ENCODE data around the gene PITPNM3.

The PITPNM3 gene

DNA sequence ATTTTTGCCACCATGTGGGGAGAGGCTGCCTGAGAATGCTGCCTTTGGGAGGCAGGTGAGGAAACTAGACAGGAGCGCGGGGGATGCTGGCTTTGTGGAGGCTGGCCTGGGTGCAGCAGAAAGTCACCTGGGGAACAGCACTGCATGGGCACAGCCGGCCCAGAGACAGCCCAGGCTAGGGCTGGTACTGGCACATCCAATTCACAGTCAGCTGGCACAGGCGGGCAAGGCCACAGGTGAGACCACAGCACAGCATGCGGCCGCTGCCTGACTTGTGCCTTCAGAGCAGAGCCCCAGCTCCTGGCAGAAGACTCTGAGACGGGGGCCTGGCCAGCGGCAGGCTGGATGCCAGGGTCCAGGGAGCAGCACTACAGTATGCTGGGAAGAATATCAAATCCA is 16.6 kb upstream of the PITPNM3 start:
- peaks cover 3% of the 10 kb centered on the region for H3K27me3 Mint-ChIP-seq
- ATAC-seq (replicated peaks; ENCODE audit: extremely low read depth, poor library complexity, severe bottlenecking) (no peak), DNase-seq (ENCODE audit: low spot score in 2 of 2) (no peak)
- no peak overlapping the region for H3K4me3 Mint-ChIP-seq
- H3K4me1 Mint-ChIP-seq, result peaks cover 12% of the 10 kb centered on the region
- peaks cover 5% of the 10 kb centered on the region for H3K36me3 Mint-ChIP-seq (ENCODE audit: insufficient read depth)
- H3K27ac Mint-ChIP-seq (ENCODE audit: low read depth), result no peak overlapping the region
- H3K9me3 Mint-ChIP-seq, result no peaks in the 10 kb centered on the region

DNA sequence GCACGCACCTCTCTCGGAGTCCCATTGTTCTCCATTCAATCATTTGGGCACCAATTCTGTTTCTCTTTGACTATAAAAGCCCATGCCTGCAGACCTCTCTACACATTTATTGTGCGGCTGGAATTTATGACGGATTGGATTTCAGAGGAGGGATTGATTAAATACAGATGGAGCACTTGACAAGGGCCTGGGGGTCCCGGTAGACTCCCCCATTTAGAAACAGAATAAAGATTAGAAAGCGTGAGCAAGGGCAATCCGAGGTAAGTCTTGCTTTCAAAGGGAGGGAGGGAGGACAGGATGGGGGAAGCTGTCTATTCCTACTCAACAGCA is 15.1 kb upstream of the PITPNM3 start:
- ATAC-seq (replicated peaks; ENCODE audit: extremely low read depth, poor library complexity, severe bottlenecking) (no peak), DNase-seq (ENCODE audit: low spot score in 2 of 2) (no peak)
- H3K27me3 Mint-ChIP-seq, result peaks cover 9% of the 10 kb centered on the region
- H3K9me3 Mint-ChIP-seq, result no peaks in the 10 kb centered on the region
- H3K36me3 Mint-ChIP-seq (ENCODE audit: insufficient read depth), result peaks cover 2% of the 10 kb centered on the region
- H3K4me3 Mint-ChIP-seq, result no peak overlapping the region
- H3K27ac Mint-ChIP-seq (ENCODE audit: low read depth), result no peak overlapping the region
- H3K4me1 Mint-ChIP-seq, result peaks cover 12% of the 10 kb centered on the region

DNA sequence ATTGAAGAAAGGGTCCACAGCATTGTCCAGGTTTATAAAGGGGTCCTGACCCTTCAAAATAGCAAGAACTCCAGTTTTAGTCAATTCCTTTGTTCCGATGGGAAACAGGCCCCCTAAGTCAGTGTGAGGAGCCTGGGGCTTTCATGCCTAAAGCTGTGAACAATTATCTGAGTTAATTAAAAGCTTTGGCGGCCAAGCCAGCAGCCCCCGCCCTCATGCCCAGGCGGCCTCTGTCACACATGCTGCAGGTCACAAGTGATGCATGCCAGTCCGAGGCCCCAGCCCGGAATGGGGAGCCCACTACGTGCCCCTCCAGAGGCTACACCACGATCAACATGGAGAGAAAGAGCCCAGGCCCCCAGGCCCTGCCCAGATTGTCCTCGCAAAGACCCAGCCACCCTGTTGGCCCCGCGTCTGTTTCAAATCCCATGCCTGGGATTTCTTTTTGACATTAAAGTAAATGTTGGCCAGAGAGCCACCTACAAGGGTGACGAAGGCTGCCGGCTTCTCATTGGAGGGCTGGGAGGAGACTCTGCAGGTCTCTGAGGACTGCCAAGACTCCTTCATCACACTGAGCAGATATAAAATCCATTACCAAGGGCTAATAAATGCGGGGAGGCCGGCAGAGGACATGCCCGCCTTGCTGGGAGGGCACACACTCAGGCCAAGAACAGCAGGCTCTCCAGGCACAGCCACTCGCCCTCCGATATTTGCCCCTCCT is 14.5 kb upstream of the PITPNM3 start:
- Mint-ChIP-seq H3K9me3 (no peaks in the 10 kb centered on the region), H3K4me3 (no peak overlapping the region), H3K36me3 (ENCODE audit: insufficient read depth) (peaks cover 2% of the 10 kb centered on the region), H3K27me3 (peaks cover 9% of the 10 kb centered on the region), H3K27ac (ENCODE audit: low read depth) (no peak overlapping the region), H3K4me1 (peaks cover 10% of the 10 kb centered on the region)
- DNase-seq (ENCODE audit: low spot score in 2 of 2) (no peak), ATAC-seq (replicated peaks; ENCODE audit: extremely low read depth, poor library complexity, severe bottlenecking) (no peak)

DNA sequence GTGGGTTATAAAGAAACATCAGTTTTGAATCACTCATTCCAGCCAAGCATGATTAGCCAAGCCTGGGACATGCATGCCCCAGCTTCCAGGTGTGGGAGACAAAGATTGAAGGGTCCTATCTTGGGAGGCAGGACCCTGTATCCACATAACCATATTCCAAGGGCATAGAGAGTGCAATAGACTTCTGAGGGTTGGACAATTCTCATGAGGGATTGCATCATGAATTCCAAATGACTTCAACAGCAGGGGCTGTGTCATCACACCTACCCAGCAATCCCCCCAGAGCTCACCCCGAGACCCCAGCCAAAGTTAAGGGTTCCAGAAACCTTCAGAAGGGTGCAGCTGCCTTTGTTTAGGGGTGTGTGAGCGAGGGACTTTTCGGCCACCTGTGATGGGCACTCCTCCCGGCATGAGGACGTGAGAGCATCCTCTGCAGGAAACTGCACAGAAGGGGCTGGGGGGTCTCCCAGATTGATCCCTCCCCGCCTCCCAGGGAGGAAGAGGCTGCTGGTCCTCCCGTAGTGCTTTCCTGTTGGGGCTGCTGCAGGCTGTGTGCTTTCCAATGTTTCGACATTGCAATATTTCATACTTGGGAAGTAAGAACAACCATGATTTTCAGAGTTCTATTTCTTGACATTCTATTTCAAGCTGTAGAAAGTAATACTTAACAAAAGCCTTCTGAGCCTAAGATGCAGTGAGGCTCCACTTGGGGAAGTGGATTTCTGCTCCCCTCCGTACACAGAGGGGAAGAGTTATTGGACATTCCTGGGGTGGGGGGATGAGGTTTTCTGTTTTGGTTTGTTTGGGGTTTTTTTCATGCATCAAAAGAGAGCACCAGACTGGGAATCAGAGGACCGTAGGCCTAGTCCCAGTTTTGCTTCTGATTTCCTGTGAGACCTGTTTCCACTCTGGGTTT is 13.3 kb upstream of the PITPNM3 start:
- H3K27ac Mint-ChIP-seq (ENCODE audit: low read depth), result no peak overlapping the region
- H3K4me3 Mint-ChIP-seq, result no peak overlapping the region
- no peaks in the 10 kb centered on the region for H3K36me3 Mint-ChIP-seq (ENCODE audit: insufficient read depth)
- no peaks in the 10 kb centered on the region for H3K4me1 Mint-ChIP-seq
- H3K27me3 Mint-ChIP-seq, result peaks cover 12% of the 10 kb centered on the region
- H3K9me3 Mint-ChIP-seq, result no peaks in the 10 kb centered on the region
- ATAC-seq (replicated peaks; ENCODE audit: extremely low read depth, poor library complexity, severe bottlenecking), result no peak
- DNase-seq (ENCODE audit: low spot score in 2 of 2), result no peak

DNA sequence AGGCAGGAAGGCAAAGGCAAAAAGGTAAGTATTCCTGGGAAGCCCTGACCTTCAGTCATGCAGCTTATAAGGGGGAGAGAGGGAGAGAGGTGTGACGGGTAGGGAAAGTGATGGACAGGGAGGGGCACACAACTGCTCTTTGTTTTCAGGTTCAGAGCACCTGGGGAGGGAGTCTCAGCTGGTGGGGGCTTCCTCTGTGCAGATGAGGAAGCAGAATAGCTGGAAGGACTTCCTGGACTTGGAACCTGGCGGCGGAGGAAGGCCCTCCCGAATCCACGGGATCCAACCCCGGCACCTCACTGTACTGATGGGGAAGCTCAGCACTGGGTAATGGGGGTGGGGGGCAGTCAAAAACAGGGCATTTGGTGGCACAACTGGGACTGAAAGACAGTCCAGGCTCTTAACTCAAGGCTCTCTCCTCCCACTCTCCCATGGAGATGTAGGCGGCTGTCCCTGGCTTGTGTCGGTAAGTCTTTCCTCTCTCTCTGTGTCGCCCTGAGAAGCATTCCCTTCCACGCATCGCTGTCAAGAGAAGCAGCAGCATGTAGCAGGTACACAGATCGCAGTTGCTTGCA is 11.9 kb upstream of the PITPNM3 start:
- peaks cover 26% of the 10 kb centered on the region for H3K27me3 Mint-ChIP-seq
- H3K9me3 Mint-ChIP-seq, result no peaks in the 10 kb centered on the region
- H3K27ac Mint-ChIP-seq (ENCODE audit: low read depth), result no peak overlapping the region
- ATAC-seq (replicated peaks; ENCODE audit: extremely low read depth, poor library complexity, severe bottlenecking) (no peak), DNase-seq (ENCODE audit: low spot score in 2 of 2) (no peak)
- H3K4me1 Mint-ChIP-seq, result no peaks in the 10 kb centered on the region
- H3K36me3 Mint-ChIP-seq (ENCODE audit: insufficient read depth), result no peaks in the 10 kb centered on the region
- H3K4me3 Mint-ChIP-seq, result no peak overlapping the region

DNA sequence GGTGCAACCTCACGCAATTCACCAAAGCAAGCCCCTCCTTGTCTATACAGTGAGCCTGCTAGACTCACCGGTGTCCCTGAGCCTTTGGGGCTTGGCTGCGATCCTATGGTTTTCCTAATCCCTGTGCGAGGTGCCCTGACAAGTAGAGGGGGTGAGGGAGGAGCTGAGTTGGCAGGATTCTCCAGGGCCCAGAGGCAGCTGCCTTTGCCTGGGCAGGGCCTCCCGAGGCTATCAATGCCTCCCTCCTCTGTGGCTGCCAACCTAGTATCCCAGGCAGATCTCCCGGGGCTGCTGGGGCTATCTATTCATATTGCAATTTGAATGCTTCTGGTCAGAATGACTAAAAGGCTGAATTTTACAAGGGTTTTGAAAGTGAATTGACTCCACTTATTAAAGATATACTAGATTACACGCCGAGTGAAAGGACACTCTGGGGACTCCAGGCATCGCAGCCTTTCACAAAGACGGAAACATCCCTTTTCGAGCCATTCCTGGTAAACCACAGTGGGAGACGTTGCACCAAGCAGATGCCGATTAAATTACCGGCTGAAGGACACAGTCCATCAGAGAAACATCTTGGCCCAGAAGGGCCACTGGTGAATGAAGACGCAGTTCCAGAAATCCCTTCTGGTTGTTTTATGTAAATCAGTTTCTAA is 11.3 kb upstream of the PITPNM3 start:
- Mint-ChIP-seq H3K4me3 (no peak overlapping the region), H3K27me3 (peaks cover 32% of the 10 kb centered on the region), H3K36me3 (ENCODE audit: insufficient read depth) (no peaks in the 10 kb centered on the region), H3K9me3 (no peaks in the 10 kb centered on the region), H3K4me1 (no peaks in the 10 kb centered on the region), H3K27ac (ENCODE audit: low read depth) (no peak overlapping the region)
- ATAC-seq (replicated peaks; ENCODE audit: extremely low read depth, poor library complexity, severe bottlenecking) (no peak), DNase-seq (ENCODE audit: low spot score in 2 of 2) (no peak)

DNA sequence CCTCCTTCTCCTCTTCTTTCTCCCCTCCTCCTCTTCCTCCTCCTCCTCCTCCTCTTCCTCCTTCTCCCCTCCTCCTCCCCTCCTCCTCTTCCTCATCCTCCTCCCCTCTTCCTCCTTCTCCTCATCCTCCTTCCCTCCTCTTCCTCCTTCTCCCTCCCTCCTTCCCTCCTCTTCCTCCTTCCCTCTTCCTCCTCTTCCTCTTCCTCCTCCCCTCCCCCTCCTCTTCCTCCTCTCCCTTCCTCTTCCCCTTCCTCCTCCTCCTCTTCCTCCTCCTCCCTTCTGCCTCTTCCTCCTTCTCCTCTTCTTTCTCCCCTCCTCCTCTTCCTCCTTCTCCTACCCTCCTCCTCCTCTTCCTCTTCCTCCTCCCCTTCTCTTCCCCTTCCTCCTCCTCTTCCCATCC is 5.1 kb upstream of the PITPNM3 start:
- DNase-seq (ENCODE audit: low spot score in 2 of 2) (no peak), ATAC-seq (replicated peaks; ENCODE audit: extremely low read depth, poor library complexity, severe bottlenecking) (no peak)
- no peak overlapping the region for H3K27ac Mint-ChIP-seq (ENCODE audit: low read depth)
- H3K4me1 Mint-ChIP-seq, result peaks cover 5% of the 10 kb centered on the region
- H3K27me3 Mint-ChIP-seq, result peaks cover 60% of the 10 kb centered on the region
- H3K4me3 Mint-ChIP-seq, result no peak overlapping the region
- no peaks in the 10 kb centered on the region for H3K9me3 Mint-ChIP-seq
- peaks cover 1% of the 10 kb centered on the region for H3K36me3 Mint-ChIP-seq (ENCODE audit: insufficient read depth)

DNA sequence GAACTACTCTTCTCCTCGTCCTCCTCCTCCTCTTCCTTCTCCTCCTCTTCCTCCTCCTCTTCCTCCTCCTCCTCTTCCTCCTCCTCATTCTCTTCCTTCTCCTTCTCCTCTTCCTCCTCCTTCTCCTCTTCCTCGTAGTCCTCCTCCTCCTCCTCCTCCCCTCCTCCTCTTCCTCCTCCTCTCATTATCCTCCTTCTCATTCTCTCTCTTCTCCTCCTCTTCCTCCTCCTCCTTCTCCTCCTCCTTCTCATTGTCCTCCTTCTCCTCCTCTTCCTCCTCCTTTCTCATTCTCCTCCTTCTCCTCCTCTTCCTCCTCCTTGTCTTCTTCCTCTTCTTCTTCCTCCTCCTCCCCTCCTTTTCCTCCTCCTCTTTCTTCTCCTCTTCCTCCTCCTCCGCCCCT is 4.1 kb upstream of the PITPNM3 start:
- no peak overlapping the region for H3K4me3 Mint-ChIP-seq
- H3K27me3 Mint-ChIP-seq, result peaks cover 64% of the 10 kb centered on the region
- H3K4me1 Mint-ChIP-seq, result peaks cover 6% of the 10 kb centered on the region
- ATAC-seq (replicated peaks; ENCODE audit: extremely low read depth, poor library complexity, severe bottlenecking) (no peak), DNase-seq (ENCODE audit: low spot score in 2 of 2) (no peak)
- peaks cover 1% of the 10 kb centered on the region for H3K36me3 Mint-ChIP-seq (ENCODE audit: insufficient read depth)
- no peaks in the 10 kb centered on the region for H3K9me3 Mint-ChIP-seq
- H3K27ac Mint-ChIP-seq (ENCODE audit: low read depth), result no peak overlapping the region

DNA sequence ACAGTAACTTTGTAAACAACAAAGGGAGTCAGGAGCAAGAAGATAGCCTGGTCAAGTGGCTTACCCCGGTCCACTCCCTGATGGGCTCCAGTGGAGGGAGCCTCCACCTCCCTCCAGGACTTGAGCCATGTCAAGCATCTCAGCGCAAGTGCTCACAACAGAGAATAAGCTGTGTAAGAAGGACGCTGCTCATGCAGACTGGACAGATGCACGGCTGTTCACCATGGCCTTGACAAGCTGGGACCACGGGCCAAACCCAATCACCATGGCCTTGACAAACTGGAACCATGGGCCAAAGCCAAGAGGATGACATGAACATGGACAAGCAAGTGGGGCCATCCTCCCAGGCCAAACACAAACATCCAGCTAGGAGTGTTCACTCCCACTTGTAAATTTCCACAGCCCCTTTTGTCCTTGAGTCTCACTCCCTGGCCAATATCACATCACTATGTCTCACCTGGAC is 3.4 kb upstream of the PITPNM3 start:
- H3K4me3 Mint-ChIP-seq, result no peak overlapping the region
- DNase-seq (ENCODE audit: low spot score in 2 of 2) (no peak), ATAC-seq (replicated peaks; ENCODE audit: extremely low read depth, poor library complexity, severe bottlenecking) (no peak)
- peaks cover 1% of the 10 kb centered on the region for H3K36me3 Mint-ChIP-seq (ENCODE audit: insufficient read depth)
- no peaks in the 10 kb centered on the region for H3K9me3 Mint-ChIP-seq
- peaks cover 13% of the 10 kb centered on the region for H3K4me1 Mint-ChIP-seq
- peaks cover 69% of the 10 kb centered on the region for H3K27me3 Mint-ChIP-seq
- H3K27ac Mint-ChIP-seq (ENCODE audit: low read depth), result no peak overlapping the region

DNA sequence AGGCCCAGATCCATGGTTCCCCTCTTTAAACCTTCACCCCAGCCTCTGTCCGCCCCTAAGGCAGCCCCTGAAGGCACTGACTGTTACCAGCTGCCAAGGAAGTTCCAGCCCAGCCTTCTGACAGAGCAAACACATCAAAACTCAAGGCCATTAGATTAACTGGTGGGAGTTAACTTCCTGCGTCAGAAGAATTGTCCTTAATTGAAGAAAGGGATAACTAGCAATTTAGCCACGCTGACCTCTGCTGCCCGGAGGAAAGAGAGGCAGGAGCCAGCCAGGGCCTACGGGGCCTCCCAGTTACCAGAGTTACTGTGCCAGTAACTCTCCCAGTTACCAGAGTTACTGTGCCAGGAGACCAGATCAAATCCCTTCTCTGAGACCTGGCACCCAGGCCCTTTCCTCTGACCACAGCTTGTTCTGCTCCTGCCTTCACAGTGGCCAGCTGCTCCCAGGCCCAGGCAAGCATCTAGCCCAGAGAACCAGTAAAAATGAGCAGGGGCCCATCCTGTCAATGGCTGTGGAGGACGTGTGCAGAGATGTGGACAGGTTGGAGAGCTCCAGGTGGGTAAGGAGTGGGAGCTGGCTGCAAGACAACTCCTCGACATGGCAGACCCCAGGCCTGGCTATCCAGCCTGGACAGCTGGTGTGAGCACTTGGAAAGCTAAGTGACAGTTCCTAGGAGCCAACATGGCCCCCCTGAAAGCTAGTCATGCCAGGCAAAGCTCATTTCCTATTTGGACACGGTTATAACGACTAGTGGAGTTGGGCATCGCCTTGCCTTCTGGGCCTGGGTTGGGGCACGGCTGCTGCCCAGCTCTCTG is 2.8 kb upstream of the PITPNM3 start:
- Mint-ChIP-seq H3K27me3 (peaks cover 69% of the 10 kb centered on the region), H3K27ac (ENCODE audit: low read depth) (no peak overlapping the region), H3K36me3 (ENCODE audit: insufficient read depth) (peaks cover 1% of the 10 kb centered on the region), H3K4me1 (peaks cover 15% of the 10 kb centered on the region), H3K4me3 (no peak overlapping the region), H3K9me3 (no peaks in the 10 kb centered on the region)
- DNase-seq (ENCODE audit: low spot score in 2 of 2) (no peak), ATAC-seq (replicated peaks; ENCODE audit: extremely low read depth, poor library complexity, severe bottlenecking) (no peak)

DNA sequence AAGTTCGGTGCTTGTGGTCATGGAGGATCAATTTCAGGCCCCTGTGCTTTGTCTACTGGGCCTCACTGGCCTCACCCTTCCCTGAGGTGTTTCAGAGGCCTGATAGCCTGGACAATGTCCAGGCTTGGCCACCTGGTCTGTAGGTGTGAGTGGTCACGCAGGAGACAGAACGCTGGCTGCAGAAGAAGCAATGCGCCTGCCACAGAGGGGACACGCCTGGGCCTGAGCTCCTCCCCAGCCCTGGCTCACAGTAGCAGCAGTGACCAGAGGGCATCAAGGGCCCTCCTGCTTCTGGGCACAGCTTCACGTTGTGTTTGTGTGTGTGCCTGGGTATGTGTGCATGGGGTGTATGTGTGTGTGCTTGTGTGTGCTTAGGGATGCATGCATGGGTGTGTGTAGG is 1.9 kb upstream of the PITPNM3 start:
- Mint-ChIP-seq H3K4me1 (peaks cover 15% of the 10 kb centered on the region), H3K36me3 (ENCODE audit: insufficient read depth) (peaks cover 1% of the 10 kb centered on the region), H3K27me3 (peaks cover 69% of the 10 kb centered on the region), H3K9me3 (no peaks in the 10 kb centered on the region), H3K27ac (ENCODE audit: low read depth) (no peak overlapping the region), H3K4me3 (no peak overlapping the region)
- DNase-seq (ENCODE audit: low spot score in 2 of 2) (no peak), ATAC-seq (replicated peaks; ENCODE audit: extremely low read depth, poor library complexity, severe bottlenecking) (no peak)

DNA sequence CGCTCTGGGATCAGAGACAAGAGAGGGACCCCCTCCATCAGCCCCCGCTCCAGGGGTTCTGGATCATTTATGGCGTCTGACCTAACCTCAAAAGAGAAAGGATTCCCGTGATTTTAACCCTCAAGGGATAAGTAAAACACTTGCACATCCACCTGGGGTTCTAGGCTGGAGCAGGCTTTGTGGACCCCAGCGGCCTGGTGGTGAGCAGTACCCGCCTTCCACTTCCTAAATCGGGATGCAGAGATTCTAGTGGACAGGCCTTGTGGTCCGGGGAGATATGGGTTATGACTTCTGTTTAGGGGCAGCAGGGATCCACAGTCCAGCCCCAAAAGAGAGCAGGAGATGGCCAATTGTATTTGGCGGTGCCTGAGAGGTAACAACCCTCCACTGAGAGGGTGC is 684 bp upstream of the PITPNM3 start:
- Mint-ChIP-seq H3K36me3 (ENCODE audit: insufficient read depth) (peaks cover 1% of the 10 kb centered on the region), H3K27me3 (peaks cover 63% of the 10 kb centered on the region), H3K27ac (ENCODE audit: low read depth) (no peak overlapping the region), H3K4me1 (peaks cover 15% of the 10 kb centered on the region), H3K9me3 (no peaks in the 10 kb centered on the region), H3K4me3 (peak overlapping the region; percentile 38)
- no peak for ATAC-seq (replicated peaks; ENCODE audit: extremely low read depth, poor library complexity, severe bottlenecking)
- no peak for DNase-seq (ENCODE audit: low spot score in 2 of 2)
